Prostate gland (tissue), 2 donors: ENCODE measurements around the gene B4GALNT2. TPM values are rescaled to one million over a fixed set of nuclear protein-coding genes. Genes with fewer than 3 reads are reported as not detected.
A peak's percentile ranks its signal among the peaks of the same experiment; 100 is the strongest.
"Not testable (repeated sequence)": the region's sequence is repeated elsewhere in the genome, so short reads cannot be mapped to it uniquely, and the experiment has no call there.

ENCODE experiments used
- DNase-seq: peaks from one replicate; pipeline ENCODE4 v3.0.0-alpha.2; 2019; ENCODE audit warnings: low spot score
- H3K27ac ChIP-seq, 2 donors: fragments of 200-600 bp; sonication (generic); 2 replicates each; pipeline ENCODE4 v1.5.1; 2017 to 2019
- H3K27me3 ChIP-seq: fragments of 200-600 bp; sonication (generic); replicated peaks from 2 replicates; pipeline ENCODE4 v1.5.1; 2019; ENCODE audit not compliant: insufficient read depth
- H3K36me3 ChIP-seq, 2 donors: fragments of 200-600 bp; sonication (generic); 1 replicate in 1 of 2; 2 replicates in 1 of 2; pipeline versions ENCODE4 v1.5.1 to v1.8.1; 2017 to 2019
- H3K4me1 ChIP-seq: fragments of 200-600 bp; sonication (generic); replicated peaks from 2 replicates; pipeline ENCODE4 v1.5.1; 2019
- H3K4me3 ChIP-seq, 2 donors: fragments of 200-600 bp; sonication (generic); 2 replicates each; pipeline ENCODE4 v1.5.1; 2017 to 2019
- H3K9me3 ChIP-seq: fragments of 200-600 bp; sonication (generic); 2 replicates; pipeline ENCODE4 v1.5.1; 2017
- POLR2A ChIP-seq: fragments of 450-650 bp; IDR thresholded peaks from one replicate; pipeline ENCODE4 v1.6.1; 2016; ENCODE audit warnings: antibody characterized with exemption, mild to moderate bottlenecking
- POLR2AphosphoS5 ChIP-seq: sonication (generic); formaldehyde crosslinking; IDR thresholded peaks from one replicate; pipeline ENCODE4 v1.6.1; 2017; ENCODE audit warnings: antibody characterized with exemption
- WGBS: methylation state at CpG from one replicate; pipeline ENCODE4 v1.1.5; 2018; 5-methylcytosine and 5-hydroxymethylcytosine counted together
- intact Hi-C: fragments of 100-400 bp; cut with DNase I; formaldehyde crosslinking; loops from one replicate; pipeline ENCODE4 v1.14.2; 2022
- total RNA-seq, 2 donors: library from RNA; depleted of rRNA; stranded (reverse); fragments of >200 nt; gene quantifications; one replicate each; pipeline ENCODE4 v1.1.0, GENCODE V29; 2016
- TF ChIP-seq, protein P1 (sequence below), 4 experiments: fragments of 200-600 bp in 2 of 4; fragments of 450-650 bp in 2 of 4; sonication (generic) in 2 of 4; IDR thresholded peaks; 1 replicate in 3 of 4; 2 replicates in 1 of 4; pipeline ENCODE4 v1.5.1; 2016 to 2019; ENCODE audit warnings: antibody characterized with exemption in 4 of 4, mild to moderate bottlenecking in 2 of 4, moderate library complexity in 2 of 4

The B4GALNT2 gene
- total RNA-seq, 2 donors from 2014 or later = not detected

DNA sequence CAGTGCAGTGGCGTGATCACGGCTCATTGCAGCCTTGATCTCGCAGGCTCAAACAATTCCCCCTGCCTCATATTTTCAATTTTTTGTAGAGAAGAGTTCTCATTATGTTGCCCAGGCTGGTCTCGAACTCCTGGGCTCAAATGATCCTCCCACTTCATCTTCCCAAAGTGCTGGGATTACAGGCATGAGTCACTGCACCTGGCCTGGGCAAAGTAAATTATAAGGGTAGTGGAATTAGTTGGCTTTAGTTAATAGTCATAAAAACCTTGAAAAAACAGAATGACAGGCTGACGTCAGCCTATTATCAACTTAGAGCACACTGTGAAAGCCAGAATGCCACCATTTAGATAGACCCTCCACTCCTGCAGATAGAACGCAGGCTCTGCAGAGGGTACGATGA is 43.5 kb upstream of the B4GALNT2 start:
- no peak for TF ChIP-seq POLR2AphosphoS5
- TF ChIP-seq, protein P1, sequence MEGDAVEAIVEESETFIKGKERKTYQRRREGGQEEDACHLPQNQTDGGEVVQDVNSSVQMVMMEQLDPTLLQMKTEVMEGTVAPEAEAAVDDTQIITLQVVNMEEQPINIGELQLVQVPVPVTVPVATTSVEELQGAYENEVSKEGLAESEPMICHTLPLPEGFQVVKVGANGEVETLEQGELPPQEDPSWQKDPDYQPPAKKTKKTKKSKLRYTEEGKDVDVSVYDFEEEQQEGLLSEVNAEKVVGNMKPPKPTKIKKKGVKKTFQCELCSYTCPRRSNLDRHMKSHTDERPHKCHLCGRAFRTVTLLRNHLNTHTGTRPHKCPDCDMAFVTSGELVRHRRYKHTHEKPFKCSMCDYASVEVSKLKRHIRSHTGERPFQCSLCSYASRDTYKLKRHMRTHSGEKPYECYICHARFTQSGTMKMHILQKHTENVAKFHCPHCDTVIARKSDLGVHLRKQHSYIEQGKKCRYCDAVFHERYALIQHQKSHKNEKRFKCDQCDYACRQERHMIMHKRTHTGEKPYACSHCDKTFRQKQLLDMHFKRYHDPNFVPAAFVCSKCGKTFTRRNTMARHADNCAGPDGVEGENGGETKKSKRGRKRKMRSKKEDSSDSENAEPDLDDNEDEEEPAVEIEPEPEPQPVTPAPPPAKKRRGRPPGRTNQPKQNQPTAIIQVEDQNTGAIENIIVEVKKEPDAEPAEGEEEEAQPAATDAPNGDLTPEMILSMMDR (IDR thresholded peaks at IDR 0.05) = no peak
- no peak for TF ChIP-seq POLR2A
- Histone ChIP-seq H3K4me3 (no peak overlapping the region), H3K36me3 (no peaks in the 10 kb centered on the region), H3K9me3 (no peaks in the 10 kb centered on the region), H3K27me3 (peaks cover 1% of the 10 kb centered on the region), H3K4me1 (no peaks in the 10 kb centered on the region), H3K27ac (no peak overlapping the region)
- WGBS = 91% methylated on average over 7 of the region's 7 CpGs
- DNase-seq = no peak
- intact Hi-C loops = no loop called here

DNA sequence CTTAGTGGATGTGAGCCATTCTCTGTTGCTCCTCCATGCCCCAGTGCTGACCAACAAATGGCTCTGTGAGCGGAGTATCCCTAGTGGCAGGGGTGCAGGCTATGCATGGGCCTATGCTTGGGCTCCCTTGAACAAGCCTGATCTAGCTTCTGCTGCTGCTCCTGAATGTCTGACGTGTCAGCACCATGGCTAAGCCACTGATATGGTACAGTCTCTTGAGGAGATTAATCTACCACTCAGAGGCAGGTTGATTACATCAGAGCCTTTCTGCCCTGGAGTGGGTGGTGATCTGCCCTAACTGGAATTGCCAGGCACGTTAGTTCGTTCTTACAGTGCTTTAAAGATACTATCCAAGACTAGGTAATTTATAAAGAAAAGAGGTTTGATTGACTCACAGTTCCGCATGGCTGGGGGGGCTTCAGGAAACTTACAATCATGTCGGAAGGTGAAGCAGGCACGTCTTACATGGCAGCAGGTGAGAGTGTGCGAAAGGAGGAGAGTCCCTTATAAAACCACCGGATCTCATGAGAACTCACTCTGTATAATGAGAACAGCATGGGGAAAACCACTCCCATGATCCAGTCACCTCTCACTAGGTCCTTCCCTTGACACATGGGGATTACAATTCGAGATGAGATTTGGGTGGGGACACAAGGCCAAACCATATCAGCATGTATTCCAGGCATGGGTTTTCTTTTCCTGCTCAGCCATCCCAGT is 41.5 kb upstream of the B4GALNT2 start:
- TF ChIP-seq, protein P1 (IDR thresholded peaks at IDR 0.05) = no peak
- no peak for TF ChIP-seq POLR2A
- TF ChIP-seq POLR2AphosphoS5 = no peak
- intact Hi-C loops = no loop called here
- no peak overlapping the region for H3K27ac ChIP-seq
- H3K9me3 ChIP-seq = no peaks in the 10 kb centered on the region
- H3K4me1 ChIP-seq = no peaks in the 10 kb centered on the region
- no peaks in the 10 kb centered on the region for H3K36me3 ChIP-seq
- H3K27me3 ChIP-seq = peaks cover 1% of the 10 kb centered on the region
- DNase-seq = no peak
- H3K4me3 ChIP-seq = no peak overlapping the region
- 79% methylated on average over 10 of the region's 10 CpGs for WGBS

DNA sequence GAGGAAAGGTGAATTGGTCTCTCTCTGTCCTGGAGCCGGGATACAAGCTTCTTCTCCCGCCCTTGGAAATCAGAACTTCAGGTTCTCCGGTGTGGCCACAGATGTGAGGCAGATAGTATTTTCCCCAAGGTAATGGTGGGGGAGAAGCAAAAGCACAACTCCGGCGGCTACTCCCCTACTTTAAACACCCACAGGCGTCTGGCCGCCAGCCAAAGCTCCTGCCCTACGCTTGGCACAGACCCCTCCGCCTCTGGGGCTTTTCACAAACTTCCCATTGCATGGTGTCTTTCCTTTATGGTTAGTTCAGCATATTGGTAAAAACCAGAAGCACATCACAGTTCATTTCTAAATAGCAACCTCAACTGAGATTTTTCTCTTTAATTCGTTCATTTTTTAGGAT is 39.4 kb upstream of the B4GALNT2 start:
- H3K27me3 ChIP-seq = no peaks in the 10 kb centered on the region
- no peak for TF ChIP-seq POLR2A
- TF ChIP-seq POLR2AphosphoS5 = no peak
- TF ChIP-seq, protein P1 (IDR thresholded peaks at IDR 0.05) = no peak
- H3K4me3 ChIP-seq = no peak overlapping the region
- no peaks in the 10 kb centered on the region for H3K9me3 ChIP-seq
- no peaks in the 10 kb centered on the region for H3K4me1 ChIP-seq
- no peak for DNase-seq
- no peaks in the 10 kb centered on the region for H3K36me3 ChIP-seq
- no peak overlapping the region for H3K27ac ChIP-seq
- intact Hi-C loops = no loop called here
- 27% methylated on average over 10 of the region's 10 CpGs for WGBS

DNA sequence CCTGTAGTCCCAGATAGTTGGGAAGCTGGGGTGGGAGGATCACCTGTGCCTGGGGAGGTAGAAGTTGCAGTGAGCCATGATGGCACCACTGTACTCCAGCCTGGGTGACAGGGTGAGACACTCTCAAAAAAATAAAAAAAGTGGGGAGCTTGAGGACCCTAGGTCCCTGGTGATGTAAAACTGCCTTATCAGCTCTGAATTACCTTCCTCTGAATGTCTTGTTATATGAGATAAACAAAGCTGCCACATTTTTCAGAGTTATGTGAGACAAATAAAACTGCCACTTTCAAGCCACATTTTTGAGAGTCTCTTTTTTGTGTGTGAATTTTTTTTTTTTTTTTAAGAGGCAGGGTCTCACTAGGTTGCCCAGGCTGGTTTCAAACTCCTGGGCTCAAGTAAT is 32.0 kb upstream of the B4GALNT2 start:
- Histone ChIP-seq H3K36me3 (no peaks in the 10 kb centered on the region), H3K27me3 (no peaks in the 10 kb centered on the region), H3K4me1 (peaks cover 6% of the 10 kb centered on the region), H3K9me3 (no peaks in the 10 kb centered on the region), H3K27ac (peak overlapping the region in 1 of 2 donors; percentile 26), H3K4me3 (no peak overlapping the region)
- TF ChIP-seq, protein P1 (IDR thresholded peaks at IDR 0.05) = no peak
- TF ChIP-seq POLR2A (no peak), POLR2AphosphoS5 (no peak)
- DNase-seq = no peak
- intact Hi-C loops = no loop called here

DNA sequence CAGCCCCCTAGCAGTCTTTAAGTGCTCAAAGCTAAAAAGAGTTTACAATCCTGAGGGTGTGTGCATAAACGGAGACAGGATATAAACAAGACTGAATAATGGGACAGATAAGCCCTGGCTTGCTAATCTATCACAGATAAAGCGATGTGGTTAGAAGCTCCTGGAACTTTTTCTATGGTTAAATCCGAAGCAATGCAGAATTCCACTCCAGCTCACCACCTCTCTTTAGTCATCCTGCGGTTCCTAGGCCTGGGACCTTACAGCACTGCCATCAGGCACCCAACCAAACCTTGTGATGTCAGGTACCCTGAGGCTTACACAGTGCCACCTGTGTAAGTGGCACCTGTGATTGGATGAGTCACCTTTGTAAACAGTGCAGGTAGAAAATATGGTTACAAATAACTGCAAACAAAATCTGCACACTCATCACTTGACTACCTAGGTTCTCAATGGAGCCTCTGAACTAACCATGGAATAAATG is 31.5 kb upstream of the B4GALNT2 start:
- Histone ChIP-seq H3K27me3 (no peaks in the 10 kb centered on the region), H3K4me1 (peaks cover 6% of the 10 kb centered on the region), H3K36me3 (no peaks in the 10 kb centered on the region), H3K9me3 (no peaks in the 10 kb centered on the region), H3K27ac (peak overlapping the region in 1 of 2 donors; percentile 40), H3K4me3 (no peak overlapping the region)
- TF ChIP-seq, protein P1 (IDR thresholded peaks at IDR 0.05) = no peak
- TF ChIP-seq POLR2AphosphoS5 = no peak
- no peak for TF ChIP-seq POLR2A
- intact Hi-C loops = no loop called here
- peak; percentile 34 for DNase-seq
- WGBS = 36% methylated on average over 4 of the region's 4 CpGs

DNA sequence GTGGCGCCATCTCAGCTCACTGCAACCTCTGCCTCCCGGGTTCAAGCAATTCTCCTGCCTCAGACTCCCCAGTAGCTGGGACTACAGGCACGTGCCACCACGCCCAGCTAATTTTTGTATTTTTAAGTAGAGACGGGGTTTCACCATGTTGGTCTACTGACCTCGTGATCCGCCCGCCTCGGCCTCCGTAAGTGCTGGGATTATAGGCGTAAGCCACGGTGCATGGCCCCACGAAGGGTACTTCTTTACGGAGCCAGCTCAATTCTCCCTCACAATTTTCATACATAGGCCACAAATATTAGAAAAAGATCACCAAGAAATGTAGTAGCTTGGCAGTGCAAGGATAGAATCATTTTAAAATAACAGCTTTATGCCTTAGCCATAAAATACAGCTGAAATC is 29.2 kb upstream of the B4GALNT2 start:
- H3K4me3 ChIP-seq, intact Hi-C loops, H3K9me3 ChIP-seq, DNase-seq, H3K27ac ChIP-seq, H3K36me3 ChIP-seq, H3K4me1 ChIP-seq, H3K27me3 ChIP-seq: not testable (repeated sequence)
- WGBS = 97% methylated on average over 14 of the region's 14 CpGs
